Upper lobe of left lung (tissue), 6 donors: ENCODE data around the gene PRKCZ. TPM values are rescaled to one million over a fixed set of nuclear protein-coding genes. Genes with fewer than 3 reads are reported as not detected.
A peak's percentile ranks its signal among the peaks of the same experiment; 100 is the strongest.

ENCODE experiments used
- ATAC-seq, 2 donors: fragments of 200-7000 bp; cut with Tn5 transposase; one replicate each; pipeline ENCODE4 v1.9.1; 2022; ENCODE audit warnings: mild to moderate bottlenecking in 2 of 2, moderate library complexity in 2 of 2; ENCODE audit not compliant: low FRiP score in 2 of 2
- DNase-seq, 2 donors: peaks; one replicate each; pipeline ENCODE4 v3.0.0-alpha.2; 2019 to 2020
- H3K27ac ChIP-seq, 4 donors: fragments of 200-600 bp; sonication (generic); one replicate each; pipeline ENCODE4 v1.5.1; 2016 to 2019
- H3K27me3 ChIP-seq, 4 donors: fragments of 200-600 bp; sonication (generic); one replicate each; pipeline ENCODE4 v1.5.1; 2017 to 2019
- H3K36me3 ChIP-seq, 4 donors: fragments of 200-600 bp; sonication (generic); one replicate each; pipeline ENCODE4 v1.5.1; 2016 to 2019
- H3K4me1 ChIP-seq, 4 donors: fragments of 200-600 bp; sonication (generic); one replicate each; pipeline ENCODE4 v1.5.1; 2018 to 2019
- H3K4me3 ChIP-seq, 4 donors: fragments of 200-600 bp; sonication (generic); one replicate each; pipeline ENCODE4 v1.5.1; 2017 to 2019; ENCODE audit warnings: mild to moderate bottlenecking in 2 of 4, moderate library complexity in 1 of 4
- H3K9me3 ChIP-seq, 4 donors: fragments of 200-600 bp; sonication (generic); one replicate each; pipeline ENCODE4 v1.5.1; 2018 to 2019
- CTCF ChIP-seq, 6 experiments: fragments of 450-650 bp in 4 of 6; fragments of 200-600 bp in 2 of 6; sonication (generic) in 2 of 6; IDR thresholded peaks; one replicate each; pipeline ENCODE4 v1.5.1; 2016 to 2019; ENCODE audit warnings: antibody characterized with exemption in 6 of 6
- EP300 ChIP-seq, 4 donors: sonication (generic); formaldehyde crosslinking; IDR thresholded peaks; one replicate each; pipeline ENCODE4 v1.5.1; 2017; ENCODE audit warnings: antibody characterized with exemption in 4 of 4, control low read depth in 2 of 4
- POLR2A ChIP-seq, 4 donors: fragments of 450-650 bp; IDR thresholded peaks; one replicate each; pipeline ENCODE4 v1.5.1; 2016 to 2017; ENCODE audit warnings: antibody characterized with exemption in 4 of 4, mild to moderate bottlenecking in 2 of 4
- POLR2AphosphoS5 ChIP-seq, 2 donors: sonication (generic); formaldehyde crosslinking; IDR thresholded peaks; one replicate each; pipeline ENCODE4 v1.5.1; 2017; ENCODE audit warnings: antibody characterized with exemption in 2 of 2
- WGBS, 2 donors: methylation state at CpG; one replicate each; pipeline ENCODE4 v1.1.5; 2017 to 2018; 5-methylcytosine and 5-hydroxymethylcytosine counted together
- total RNA-seq, 6 donors: library from RNA; depleted of rRNA in 4 of 6; stranded (reverse); fragments of >200 nt in 4 of 6; gene quantifications; one replicate each; pipeline versions ENCODE4 v1.1.0 to v1.2.1, GENCODE V29; 2016 to 2021
- donor health status: DM: no; HTN: no; CAD: no; lungs with moderate emphysema.
- donor health status: DM: no; HTN: yes; CAD: no; lungs with severe emphysema.

The PRKCZ gene
- total RNA-seq, 6 donors from 2014 or later, result 107 to 169 (median 138) TPM

- 93 to 98% methylated on average over 3 to 11 of the region's 11 CpGs for WGBS, 2 donors
- H3K36me3 ChIP-seq, result peaks cover 0 to 19% (median 4%) of the 10 kb centered on the region in 4 donors
Observed at GRCh38 chr1:2070016-2070415, 19.8 kb downstream of the PRKCZ start.

GRCh38 chr1:2070800-2071530, 20.8 kb downstream of the PRKCZ start:
- H3K27ac ChIP-seq, result no peak overlapping the region
- WGBS, 2 donors, result 84 to 92% methylated on average over 3 to 36 of the region's 36 CpGs
- H3K36me3 ChIP-seq, result peaks cover 0 to 19% (median 4%) of the 10 kb centered on the region in 4 donors
- peak in 1 of 2 donors; percentile 59 for DNase-seq
- no peaks in the 10 kb centered on the region for H3K9me3 ChIP-seq
- TF ChIP-seq POLR2A (IDR thresholded peaks at IDR 0.05) (no peak), CTCF (IDR thresholded peaks at IDR 0.05) (no peak), POLR2AphosphoS5 (IDR thresholded peaks at IDR 0.05) (no peak), EP300 (IDR thresholded peaks at IDR 0.05) (no peak)
- H3K27me3 ChIP-seq, result no peaks in the 10 kb centered on the region
- no peak overlapping the region for H3K4me3 ChIP-seq
- no peaks in the 10 kb centered on the region for H3K4me1 ChIP-seq
- ATAC-seq, result no peak

More at GRCh38 chr1:2070016-2070415, 19.8 kb downstream of the PRKCZ start:
- no peaks in the 10 kb centered on the region for H3K4me1 ChIP-seq
- H3K27me3 ChIP-seq, result no peaks in the 10 kb centered on the region
- DNase-seq, result peak in 1 of 2 donors; percentile 57
- no peak overlapping the region for H3K4me3 ChIP-seq
- H3K27ac ChIP-seq, result no peak overlapping the region
- TF ChIP-seq EP300 (IDR thresholded peaks at IDR 0.05) (no peak), POLR2AphosphoS5 (IDR thresholded peaks at IDR 0.05) (no peak), CTCF (IDR thresholded peaks at IDR 0.05) (no peak), POLR2A (IDR thresholded peaks at IDR 0.05) (no peak)
- no peaks in the 10 kb centered on the region for H3K9me3 ChIP-seq
- ATAC-seq, result no peak

GRCh38 chr1:2072109-2072806, 22.0 kb downstream of the PRKCZ start:
- ATAC-seq (no peak), DNase-seq (peak in 1 of 2 donors; percentile 66)
- WGBS, 2 donors, result 79 to 80% methylated on average over 15 to 25 of the region's 25 CpGs
- no peak overlapping the region for H3K4me3 ChIP-seq
- TF ChIP-seq EP300 (IDR thresholded peaks at IDR 0.05) (no peak), CTCF (IDR thresholded peaks at IDR 0.05) (no peak), POLR2A (IDR thresholded peaks at IDR 0.05) (no peak), POLR2AphosphoS5 (IDR thresholded peaks at IDR 0.05) (no peak)
- H3K4me1 ChIP-seq, result no peaks in the 10 kb centered on the region
- no peaks in the 10 kb centered on the region for H3K27me3 ChIP-seq
- H3K27ac ChIP-seq, result no peak overlapping the region
- peaks cover 0 to 3% (median 1%) of the 10 kb centered on the region in 4 donors for H3K9me3 ChIP-seq
- H3K36me3 ChIP-seq, result peaks cover 0 to 19% (median 6%) of the 10 kb centered on the region in 4 donors

DNA sequence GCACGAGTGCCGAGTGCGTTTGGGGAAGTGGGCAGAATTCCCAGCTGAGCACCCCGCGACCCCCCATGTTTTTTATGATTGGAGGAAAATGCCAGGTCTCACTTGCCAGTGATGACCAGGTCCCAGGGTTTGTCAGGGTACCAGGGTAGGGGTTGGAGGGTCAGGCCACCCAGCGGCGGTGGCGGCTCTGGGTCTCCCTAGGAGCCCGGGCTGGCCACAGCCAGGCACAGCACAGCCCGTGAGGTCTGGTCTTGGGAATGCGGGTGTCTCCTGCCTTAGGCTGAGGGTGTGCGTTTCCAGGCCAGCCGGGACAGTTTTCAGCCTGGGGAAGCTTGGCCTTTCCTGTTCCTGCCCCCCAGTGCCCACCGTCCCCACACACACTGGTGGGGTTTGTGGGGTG, 22.7 kb downstream of the PRKCZ start:
- Histone ChIP-seq H3K27ac (no peak overlapping the region), H3K27me3 (no peaks in the 10 kb centered on the region), H3K9me3 (peaks cover 2 to 8% (median 5%) of the 10 kb centered on the region in 4 donors), H3K36me3 (peaks cover 0 to 18% (median 5%) of the 10 kb centered on the region in 4 donors), H3K4me1 (no peaks in the 10 kb centered on the region), H3K4me3 (no peak overlapping the region)
- WGBS, 2 donors, result 95 to 96% methylated on average over 7 to 14 of the region's 14 CpGs
- ATAC-seq (no peak), DNase-seq (peak in 1 of 2 donors; percentile 61)
- no peak for TF ChIP-seq POLR2A (IDR thresholded peaks at IDR 0.05)
- TF ChIP-seq CTCF (IDR thresholded peaks at IDR 0.05), result no peak
- no peak for TF ChIP-seq POLR2AphosphoS5 (IDR thresholded peaks at IDR 0.05)
- TF ChIP-seq EP300 (IDR thresholded peaks at IDR 0.05), result no peak
